Common myeloid progenitor, CD34-positive (primary cell): Measurements from ENCODE around the gene RANBP3.

Source experiments
- CTCF ChIA-PET: fragments of 350-600 bp; sonication (Branson Sonifier 250); formaldehyde crosslinking; loops from one replicate; lab custom pipeline; 2021; ENCODE audit warnings: antibody characterized with exemption; lab: Charles Lee
- POLR2A ChIA-PET: fragments of 350-600 bp; sonication (Branson Sonifier 250); formaldehyde crosslinking; loops from one replicate; lab custom pipeline; 2021; ENCODE audit warnings: antibody characterized with exemption; lab: Charles Lee
- DNase-seq, 3 donors: peaks; one replicate each; pipeline versions ENCODE4 v3.0.0 to v3.0.0-alpha.2; 2013
- H3K27ac ChIP-seq, 2 experiments: 1 replicate in 1 of 2; 2 replicates in 1 of 2; pipeline ENCODE4 v1.7.0; 2013; ENCODE audit warnings: inconsistent platforms in 2 of 2, low read length in 2 of 2, mild to moderate bottlenecking in 2 of 2, low read depth in 1 of 2, moderate library complexity in 1 of 2; ENCODE audit not compliant: severe bottlenecking in 2 of 2, insufficient read depth in 1 of 2, poor library complexity in 1 of 2
- H3K27me3 ChIP-seq, 5 experiments: replicated peaks in 2 of 5; 1 replicate in 3 of 5; 2 replicates in 2 of 5; pipeline versions ENCODE4 v1.6.1 to v1.7.0; 2013; ENCODE audit warnings: low read length in 4 of 5, mild to moderate bottlenecking in 2 of 5, moderate library complexity in 2 of 5, inconsistent platforms in 1 of 5; ENCODE audit not compliant: insufficient read depth in 5 of 5, control insufficient read depth in 4 of 5
- H3K36me3 ChIP-seq, 4 experiments: 1 replicate in 2 of 4; 2 replicates in 2 of 4; pipeline versions ENCODE4 v1.6.1 to v1.7.0; 2013; ENCODE audit warnings: low read length in 3 of 4, control low read depth in 1 of 4, mild to moderate bottlenecking in 1 of 4; ENCODE audit not compliant: control insufficient read depth in 4 of 4, insufficient read depth in 4 of 4
- H3K4me1 ChIP-seq, 4 experiments: 1 replicate in 3 of 4; 2 replicates in 1 of 4; pipeline versions ENCODE4 v1.6.1 to v1.7.1; 2013; ENCODE audit warnings: low read length in 3 of 4, mild to moderate bottlenecking in 3 of 4, control low read depth in 1 of 4, inconsistent platforms in 1 of 4, moderate library complexity in 1 of 4; ENCODE audit not compliant: control insufficient read depth in 4 of 4, insufficient read depth in 4 of 4; ENCODE audit errors: control extremely low read depth in 1 of 4
- H3K4me3 ChIP-seq, 7 experiments: 1 replicate in 4 of 7; 2 replicates in 3 of 7; pipeline versions ENCODE4 v1.5.1 to v1.7.0; 2013; ENCODE audit warnings: mild to moderate bottlenecking in 7 of 7, low read length in 6 of 7, moderate library complexity in 6 of 7, inconsistent platforms in 2 of 7, low read depth in 2 of 7, control low read depth in 1 of 7; ENCODE audit not compliant: insufficient read depth in 4 of 7, control insufficient read depth in 1 of 7; ENCODE audit errors: extremely low read depth in 1 of 7
- H3K9me3 ChIP-seq, 5 experiments: 1 replicate in 4 of 5; 2 replicates in 1 of 5; pipeline versions ENCODE4 v1.6.1 to v1.7.1; 2013; ENCODE audit warnings: low read length in 4 of 5, mild to moderate bottlenecking in 2 of 5, inconsistent platforms in 1 of 5, low read depth in 1 of 5, moderate library complexity in 1 of 5; ENCODE audit not compliant: control insufficient read depth in 4 of 5, insufficient read depth in 2 of 5; ENCODE audit errors: control extremely low read depth in 1 of 5
- WGBS: methylation state at CpG from one replicate; pipeline ENCODE4 v1.1.5; 2013; ENCODE audit not compliant: insufficient coverage; 5-methylcytosine and 5-hydroxymethylcytosine counted together

Gene RANBP3

GRCh38 chr19:5931251-5931650 lies 46.7 kb downstream of the RANBP3 start:
- Histone ChIP-seq H3K4me3 (no peak overlapping the region), H3K36me3 (peaks cover 10 to 91% (median 63%) of the 10 kb centered on the region in 4 experiments), H3K27me3 (no peaks in the 10 kb centered on the region), H3K9me3 (no peaks in the 10 kb centered on the region), H3K4me1 (no peaks in the 10 kb centered on the region), H3K27ac (no peak overlapping the region)
- WGBS, result 95% methylated on average over 11 of the region's 11 CpGs
- ChIA-PET CTCF (no interaction called here), POLR2A (no interaction called here)
- DNase-seq, result no peak

DNA sequence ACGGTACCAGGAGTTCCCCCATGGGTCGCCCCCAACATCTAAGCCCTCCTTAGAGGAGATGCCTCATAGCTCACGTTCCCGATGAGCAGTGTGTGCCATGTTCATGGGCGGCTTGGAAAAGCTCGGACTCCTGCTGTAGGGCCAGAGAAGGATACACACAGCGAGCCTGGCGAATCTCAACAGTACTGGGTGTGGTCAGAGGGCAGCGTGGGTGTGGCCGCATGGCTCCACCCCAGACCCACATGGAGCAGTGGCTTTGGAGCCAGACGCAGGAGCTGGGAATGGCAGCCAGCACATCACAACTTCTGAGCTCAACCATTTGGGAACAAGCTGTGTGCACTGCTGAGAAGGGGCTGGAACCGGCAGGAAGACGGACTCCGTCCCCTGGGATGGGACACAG lies 48.3 kb downstream of the RANBP3 start:
- H3K4me3 ChIP-seq, result no peak overlapping the region
- no peaks in the 10 kb centered on the region for H3K9me3 ChIP-seq
- CTCF ChIA-PET, result interaction anchor here (1.1 kb wide), 1 partner anchor 8 kb away, joined by 3 read pairs; no protein-coding TSS in a partner anchor
- no peak overlapping the region for H3K27ac ChIP-seq
- DNase-seq, result no peak
- WGBS, result 99% methylated on average over 14 of the region's 14 CpGs
- H3K4me1 ChIP-seq, result no peaks in the 10 kb centered on the region
- POLR2A ChIA-PET, result no interaction called here
- H3K36me3 ChIP-seq, result peaks cover 15 to 92% (median 66%) of the 10 kb centered on the region in 4 experiments
- H3K27me3 ChIP-seq, result no peaks in the 10 kb centered on the region

DNA sequence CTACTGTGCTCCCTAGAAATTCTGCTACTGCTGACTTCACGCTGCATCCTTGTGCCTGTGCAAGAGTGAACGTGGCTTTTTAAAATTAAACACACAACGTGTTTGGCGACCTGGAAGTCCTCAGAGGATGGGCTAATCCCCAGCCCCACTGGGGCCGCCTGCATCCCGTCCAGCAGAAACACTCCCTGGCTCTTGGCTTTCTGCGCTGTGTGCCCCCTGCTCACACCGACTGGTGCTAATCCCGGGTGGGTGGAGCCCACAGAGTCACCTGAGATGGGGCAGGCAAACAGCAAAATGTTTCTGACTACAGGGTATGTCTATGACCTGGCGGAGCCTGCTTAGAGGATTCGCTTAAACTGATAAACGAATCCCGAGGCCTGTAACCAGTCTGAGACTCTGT lies 48.8 kb downstream of the RANBP3 start:
- over 99% methylated on average over 11 of the region's 13 CpGs for WGBS
- H3K36me3 ChIP-seq, result peaks cover 16 to 96% (median 70%) of the 10 kb centered on the region in 4 experiments

GRCh38 chr19:5927441-5927821 lies 50.5 kb downstream of the RANBP3 start:
- CTCF ChIA-PET, result no interaction called here
- POLR2A ChIA-PET, result no interaction called here
- no peaks in the 10 kb centered on the region for H3K27me3 ChIP-seq
- H3K4me3 ChIP-seq, result no peak overlapping the region
- 97% methylated on average over 8 of the region's 8 CpGs for WGBS
- peaks cover 16 to 98% (median 73%) of the 10 kb centered on the region in 4 experiments for H3K36me3 ChIP-seq
- H3K27ac ChIP-seq, result no peak overlapping the region
- no peaks in the 10 kb centered on the region for H3K9me3 ChIP-seq
- no peaks in the 10 kb centered on the region for H3K4me1 ChIP-seq
- no peak for DNase-seq

More for the DNA sequence above, 48.8 kb downstream of the RANBP3 start:
- Histone ChIP-seq H3K4me3 (no peak overlapping the region), H3K27me3 (no peaks in the 10 kb centered on the region), H3K27ac (no peak overlapping the region), H3K4me1 (no peaks in the 10 kb centered on the region), H3K9me3 (no peaks in the 10 kb centered on the region)
- CTCF ChIA-PET, result interaction anchor here (1.1 kb wide), 1 partner anchor 8 kb away, joined by 3 read pairs; no protein-coding TSS in a partner anchor
- POLR2A ChIA-PET, result no interaction called here
- no peak for DNase-seq

GRCh38 chr19:5926641-5927440 lies 51.1 kb downstream of the RANBP3 start:
- DNase-seq, result no peak
- no peak overlapping the region for H3K27ac ChIP-seq
- H3K27me3 ChIP-seq, result no peaks in the 10 kb centered on the region
- WGBS, result 96% methylated on average over 13 of the region's 14 CpGs
- no peaks in the 10 kb centered on the region for H3K4me1 ChIP-seq
- H3K9me3 ChIP-seq, result no peaks in the 10 kb centered on the region
- H3K4me3 ChIP-seq, result no peak overlapping the region
- H3K36me3 ChIP-seq, result peaks cover 16 to 98% (median 74%) of the 10 kb centered on the region in 4 experiments
- CTCF ChIA-PET, result interaction anchor here (1.5 kb wide), 1 partner anchor 123 kb away, joined by 3 read pairs; no protein-coding TSS in a partner anchor
- POLR2A ChIA-PET, result interaction anchor here (0.6 kb wide), 1 partner anchor 56 kb away, joined by 7 read pairs; no protein-coding TSS in a partner anchor

GRCh38 chr19:5925830-5926427 lies 52.0 kb downstream of the RANBP3 start:
- Histone ChIP-seq H3K4me1 (no peaks in the 10 kb centered on the region), H3K27me3 (no peaks in the 10 kb centered on the region)

GRCh38 chr19:5923356-5923755 lies 54.6 kb downstream of the RANBP3 start:
- no peak for DNase-seq
- Histone ChIP-seq H3K4me3 (no peak overlapping the region), H3K27ac (no peak overlapping the region), H3K4me1 (no peaks in the 10 kb centered on the region), H3K9me3 (no peaks in the 10 kb centered on the region), H3K27me3 (no peaks in the 10 kb centered on the region), H3K36me3 (peaks cover 10 to 93% (median 76%) of the 10 kb centered on the region in 4 experiments)
- POLR2A ChIA-PET, result no interaction called here
- 97% methylated on average over 16 of the region's 16 CpGs for WGBS
- CTCF ChIA-PET, result no interaction called here

More at GRCh38 chr19:5925830-5926427, 52.0 kb downstream of the RANBP3 start:
- no peaks in the 10 kb centered on the region for H3K9me3 ChIP-seq
- ChIA-PET POLR2A (interaction anchor here (0.6 kb wide), 1 partner anchor 55 kb away, joined by 7 read pairs; no protein-coding TSS in a partner anchor), CTCF (interaction anchor here (1.5 kb wide), 1 partner anchor 122 kb away, joined by 3 read pairs; no protein-coding TSS in a partner anchor)
- H3K4me3 ChIP-seq, result no peak overlapping the region
- no peak overlapping the region for H3K27ac ChIP-seq
- 98% methylated on average over 10 of the region's 18 CpGs for WGBS
- no peak for DNase-seq
- H3K36me3 ChIP-seq, result peaks cover 16 to 98% (median 78%) of the 10 kb centered on the region in 4 experiments
